OCI-LY3 (cell line): ENCODE results near the gene MFAP3.

Experiments used
- EZH2phosphoT487 ChIP-seq: fragments of 200-600 bp; shearing (Covaris generic); IDR thresholded peaks from 2 replicates; pipeline ENCODE4 v1.6.1; 2018; ENCODE audit warnings: antibody characterized with exemption, mixed run types, low read depth
- TF ChIP-seq, protein P1 (sequence below): fragments of 200-600, 300-600 bp; sonication (generic); IDR thresholded peaks from 2 replicates; pipeline ENCODE4 v1.5.1; 2014; ENCODE audit warnings: antibody characterized with exemption, low read length, low read depth

DNA sequence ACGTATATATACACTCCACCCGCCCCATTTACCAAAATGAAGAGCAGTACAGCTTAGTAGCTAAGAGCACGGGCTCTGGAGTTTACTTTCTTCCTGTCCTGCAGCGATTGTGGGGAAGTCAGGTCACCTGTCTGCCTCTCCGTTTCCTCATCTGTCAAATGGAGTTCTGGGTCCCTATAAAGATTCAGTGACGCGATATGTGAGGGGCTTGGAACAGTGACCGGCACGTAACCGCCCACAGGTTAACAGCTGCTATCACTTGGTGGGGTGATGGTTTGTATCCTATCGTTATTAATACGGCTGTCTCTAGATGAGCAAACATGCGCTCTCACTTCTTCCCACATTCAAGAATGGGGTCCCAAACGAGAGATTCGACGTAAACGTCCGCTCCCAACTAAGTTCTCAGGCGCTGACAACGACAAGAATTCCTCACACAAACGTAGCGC lies 483 bp upstream of the MFAP3 start:
- TF ChIP-seq, protein P1, sequence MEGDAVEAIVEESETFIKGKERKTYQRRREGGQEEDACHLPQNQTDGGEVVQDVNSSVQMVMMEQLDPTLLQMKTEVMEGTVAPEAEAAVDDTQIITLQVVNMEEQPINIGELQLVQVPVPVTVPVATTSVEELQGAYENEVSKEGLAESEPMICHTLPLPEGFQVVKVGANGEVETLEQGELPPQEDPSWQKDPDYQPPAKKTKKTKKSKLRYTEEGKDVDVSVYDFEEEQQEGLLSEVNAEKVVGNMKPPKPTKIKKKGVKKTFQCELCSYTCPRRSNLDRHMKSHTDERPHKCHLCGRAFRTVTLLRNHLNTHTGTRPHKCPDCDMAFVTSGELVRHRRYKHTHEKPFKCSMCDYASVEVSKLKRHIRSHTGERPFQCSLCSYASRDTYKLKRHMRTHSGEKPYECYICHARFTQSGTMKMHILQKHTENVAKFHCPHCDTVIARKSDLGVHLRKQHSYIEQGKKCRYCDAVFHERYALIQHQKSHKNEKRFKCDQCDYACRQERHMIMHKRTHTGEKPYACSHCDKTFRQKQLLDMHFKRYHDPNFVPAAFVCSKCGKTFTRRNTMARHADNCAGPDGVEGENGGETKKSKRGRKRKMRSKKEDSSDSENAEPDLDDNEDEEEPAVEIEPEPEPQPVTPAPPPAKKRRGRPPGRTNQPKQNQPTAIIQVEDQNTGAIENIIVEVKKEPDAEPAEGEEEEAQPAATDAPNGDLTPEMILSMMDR = no peak
- no peak for TF ChIP-seq EZH2phosphoT487
